SH-SY5Y (cell line): ENCODE measurements around the gene BACE2.

Experiments
- GATA2 ChIP-seq: IDR thresholded peaks from 2 replicates; pipeline ENCODE4 v1.6.1; 2011; ENCODE audit warnings: mild to moderate bottlenecking, low read depth, low read length
- GATA3 ChIP-seq: IDR thresholded peaks from 2 replicates; pipeline ENCODE4 v1.6.1; 2011; ENCODE audit warnings: low read depth, mild to moderate bottlenecking, low read length, moderate library complexity

DNA sequence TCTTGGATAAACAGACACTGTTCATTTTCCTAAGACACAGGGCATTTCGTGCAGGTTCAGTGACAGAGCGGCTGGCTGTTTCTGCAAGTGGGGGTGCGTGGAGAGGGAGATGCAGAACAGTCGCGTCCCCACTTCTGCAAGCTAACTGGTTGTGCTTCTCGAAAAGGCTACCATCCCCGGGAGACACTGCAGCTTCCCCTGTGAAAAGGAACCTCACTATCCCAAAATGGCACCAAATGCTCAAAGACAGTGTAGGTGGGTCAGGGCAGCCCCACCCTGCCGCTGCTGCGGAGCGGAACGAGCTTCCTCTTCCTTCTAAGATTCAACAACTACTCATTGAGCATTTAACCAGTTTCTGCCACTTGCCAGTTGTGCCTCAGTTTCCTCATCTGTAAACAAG, 19.2 kb upstream of the BACE2 start:
- TF ChIP-seq GATA3, result no peak
- no peak for TF ChIP-seq GATA2
